Fibroblast of the conjunctiva (primary cell): ENCODE results near the gene CSNK1A1.
"Not testable (repeated sequence)": the region's sequence is repeated elsewhere in the genome, so short reads cannot be mapped to it uniquely, and the experiment has no call there.

Experiments used
- DNase-seq: peaks from one replicate; pipeline ENCODE4 v3.0.0-alpha.2; 2010; ENCODE audit warnings: low read depth

The CSNK1A1 gene

GRCh38 chr5:149572576-149573231 lies 21.5 kb upstream of the CSNK1A1 start:
- DNase-seq = no peak

GRCh38 chr5:149572170-149572569 lies 20.9 kb upstream of the CSNK1A1 start:
- no peak for DNase-seq

GRCh38 chr5:149567226-149567625 lies 16.0 kb upstream of the CSNK1A1 start:
- DNase-seq = no peak

- peak; percentile 80 for DNase-seq
Measured at GRCh38 chr5:149564542-149565140, 13.4 kb upstream of the CSNK1A1 start.

- DNase-seq = no peak
Measured at GRCh38 chr5:149563466-149563865, 12.2 kb upstream of the CSNK1A1 start.

GRCh38 chr5:149561848-149562247 lies 10.6 kb upstream of the CSNK1A1 start:
- DNase-seq = peak; percentile 95

GRCh38 chr5:149559706-149560105 lies 8.5 kb upstream of the CSNK1A1 start:
- peak; percentile 61 for DNase-seq

- no peak for DNase-seq
Measured at GRCh38 chr5:149552553-149553160, 1.4 kb upstream of the CSNK1A1 start.

- no peak for DNase-seq
Measured at GRCh38 chr5:149552038-149552494, 827 bp upstream of the CSNK1A1 start.

- no peak for DNase-seq
Measured at GRCh38 chr5:149550594-149551226, 529 bp downstream of the CSNK1A1 start.

- peak; percentile 36 for DNase-seq
Measured at GRCh38 chr5:149550268-149550583, 1.0 kb downstream of the CSNK1A1 start.

GRCh38 chr5:149549461-149550267 lies 1.6 kb downstream of the CSNK1A1 start:
- DNase-seq = no peak

GRCh38 chr5:149546974-149547373 lies 4.3 kb downstream of the CSNK1A1 start:
- no peak for DNase-seq

- DNase-seq = no peak
Measured at GRCh38 chr5:149545327-149545726, 5.9 kb downstream of the CSNK1A1 start.

- DNase-seq = no peak
Measured at GRCh38 chr5:149544028-149544420, 7.2 kb downstream of the CSNK1A1 start.

GRCh38 chr5:149543361-149544027 lies 7.7 kb downstream of the CSNK1A1 start:
- no peak for DNase-seq

GRCh38 chr5:149541893-149542292 lies 9.3 kb downstream of the CSNK1A1 start:
- no peak for DNase-seq

- DNase-seq = no peak
Measured at GRCh38 chr5:149540089-149540488, 11.2 kb downstream of the CSNK1A1 start.

- no peak for DNase-seq
Measured at GRCh38 chr5:149537374-149537975, 13.8 kb downstream of the CSNK1A1 start.

GRCh38 chr5:149535787-149536186 lies 15.5 kb downstream of the CSNK1A1 start:
- DNase-seq = not testable (repeated sequence)

GRCh38 chr5:149532413-149532812 lies 18.8 kb downstream of the CSNK1A1 start:
- no peak for DNase-seq
